Vagina (tissue), 2 donors: ENCODE measurements around the gene PPP2R5C. TPM values are rescaled to one million over a fixed set of nuclear protein-coding genes. Genes with fewer than 3 reads are reported as not detected.

Experiments
- DNase-seq, 2 donors: peaks; one replicate each; pipeline ENCODE4 v3.0.0-alpha.2; 2017; ENCODE audit errors: extremely low spot score in 2 of 2
- H3K27ac ChIP-seq: fragments of 200-600 bp; sonication (generic); one replicate; pipeline ENCODE4 v1.5.1; 2019
- H3K27me3 ChIP-seq: fragments of 200-600 bp; sonication (generic); one replicate; pipeline ENCODE4 v1.5.1; 2019
- H3K36me3 ChIP-seq, 2 donors: fragments of 200-600 bp; sonication (generic); one replicate each; pipeline ENCODE4 v1.5.1; 2017 to 2019
- H3K4me1 ChIP-seq: fragments of 200-600 bp; sonication (generic); one replicate; pipeline ENCODE4 v1.5.1; 2019
- H3K4me3 ChIP-seq, 2 donors: fragments of 200-600 bp; sonication (generic); 1 replicate in 1 of 2; 2 replicates in 1 of 2; pipeline ENCODE4 v1.5.1; 2016 to 2019
- H3K9me3 ChIP-seq: fragments of 200-600 bp; sonication (generic); one replicate; pipeline ENCODE4 v1.5.1; 2019
- CTCF ChIP-seq, 3 experiments: fragments of 450-650 bp in 2 of 3; fragments of 200-600 bp in 1 of 3; sonication (generic) in 1 of 3; IDR thresholded peaks; one replicate each; pipeline ENCODE4 v1.5.1; 2017 to 2019; ENCODE audit warnings: antibody characterized with exemption in 3 of 3, mild to moderate bottlenecking in 2 of 3, moderate library complexity in 2 of 3
- POLR2A ChIP-seq, 2 donors: fragments of 450-650 bp; IDR thresholded peaks; one replicate each; pipeline ENCODE4 v1.6.1; 2017; ENCODE audit warnings: antibody characterized with exemption in 2 of 2, mild to moderate bottlenecking in 2 of 2, moderate library complexity in 2 of 2
- POLR2AphosphoS5 ChIP-seq, 2 donors: sonication (generic); formaldehyde crosslinking; IDR thresholded peaks; one replicate each; pipeline ENCODE4 v1.9.0; 2017; ENCODE audit warnings: antibody characterized with exemption in 2 of 2, mild to moderate bottlenecking in 2 of 2, low read depth in 1 of 2; ENCODE audit not compliant: insufficient read depth in 1 of 2
- intact Hi-C: fragments of 100-400 bp; cut with DNase I; formaldehyde crosslinking; loops from one replicate; pipeline ENCODE4 v1.15.1; 2023
- total RNA-seq: library from RNA; depleted of rRNA; stranded (reverse); fragments of >200 nt; gene quantifications from one replicate; pipeline ENCODE4 v1.2.3, GENCODE V29; 2016

PPP2R5C gene
- total RNA-seq, 1 donor from 2014 or later, result 88.1 TPM

DNA sequence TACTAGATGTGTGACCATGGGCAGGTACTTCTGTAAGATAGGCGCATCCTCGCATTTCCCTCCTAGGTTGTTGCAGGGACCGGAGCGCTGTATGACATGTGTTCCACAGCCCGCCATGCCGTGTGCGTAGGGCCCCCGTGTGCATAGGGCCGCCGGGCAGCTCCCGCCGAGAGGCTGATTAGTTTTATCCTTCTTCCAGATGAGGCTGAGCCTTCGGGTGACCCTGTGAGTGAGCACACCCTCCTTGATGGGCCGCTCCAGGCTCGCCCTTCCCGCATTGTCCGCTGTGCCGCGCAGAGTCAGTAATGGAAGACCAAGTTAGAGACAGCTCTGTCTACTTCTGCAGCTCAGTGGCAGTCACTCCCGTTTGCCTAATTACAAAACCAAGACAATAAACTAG is 130.0 kb downstream of the PPP2R5C start:
- intact Hi-C loops, result no loop called here
- DNase-seq, result peak in 1 of 2 donors; percentile 64

DNA sequence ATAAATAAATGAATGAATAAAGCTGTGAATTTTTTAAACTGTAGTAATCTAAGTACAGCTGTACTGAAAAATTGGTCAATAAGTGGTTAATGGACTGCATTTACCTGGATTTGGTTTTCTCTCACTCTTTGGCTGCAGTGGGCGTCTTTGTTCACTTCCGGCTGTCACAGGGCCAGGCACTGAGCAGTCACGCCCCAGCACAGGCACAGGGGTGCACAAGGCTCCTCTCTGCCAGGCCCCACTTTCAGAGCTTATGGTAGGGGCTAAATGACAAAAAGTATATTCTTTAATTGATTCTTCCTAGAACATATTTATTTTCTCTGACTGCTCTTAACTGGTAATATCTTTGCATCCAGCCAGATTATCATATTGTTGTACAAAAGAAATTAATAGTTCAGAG is 132.2 kb downstream of the PPP2R5C start:
- Histone ChIP-seq H3K9me3 (no peaks in the 10 kb centered on the region), H3K27me3 (no peaks in the 10 kb centered on the region), H3K4me1 (no peaks in the 10 kb centered on the region), H3K36me3 (peaks cover 0 to 67% of the 10 kb centered on the region in 2 donors), H3K4me3 (no peak overlapping the region), H3K27ac (no peak overlapping the region)
- intact Hi-C loops, result no loop called here
- no peak for DNase-seq
- no peak for TF ChIP-seq CTCF (IDR thresholded peaks at IDR 0.05)
- no peak for TF ChIP-seq POLR2AphosphoS5 (IDR thresholded peaks at IDR 0.05; ENCODE audit: insufficient read depth in 1 of 2, low read depth in 1 of 2)
- TF ChIP-seq POLR2A (IDR thresholded peaks at IDR 0.05), result no peak

More for the DNA sequence above, 130.0 kb downstream of the PPP2R5C start:
- Histone ChIP-seq H3K27ac (no peak overlapping the region), H3K36me3 (peaks cover 0 to 63% of the 10 kb centered on the region in 2 donors), H3K4me1 (no peaks in the 10 kb centered on the region), H3K27me3 (no peaks in the 10 kb centered on the region), H3K9me3 (no peaks in the 10 kb centered on the region), H3K4me3 (no peak overlapping the region)
- TF ChIP-seq POLR2A (IDR thresholded peaks at IDR 0.05) (no peak), POLR2AphosphoS5 (IDR thresholded peaks at IDR 0.05; ENCODE audit: insufficient read depth in 1 of 2, low read depth in 1 of 2) (no peak), CTCF (IDR thresholded peaks at IDR 0.05) (no peak)

DNA sequence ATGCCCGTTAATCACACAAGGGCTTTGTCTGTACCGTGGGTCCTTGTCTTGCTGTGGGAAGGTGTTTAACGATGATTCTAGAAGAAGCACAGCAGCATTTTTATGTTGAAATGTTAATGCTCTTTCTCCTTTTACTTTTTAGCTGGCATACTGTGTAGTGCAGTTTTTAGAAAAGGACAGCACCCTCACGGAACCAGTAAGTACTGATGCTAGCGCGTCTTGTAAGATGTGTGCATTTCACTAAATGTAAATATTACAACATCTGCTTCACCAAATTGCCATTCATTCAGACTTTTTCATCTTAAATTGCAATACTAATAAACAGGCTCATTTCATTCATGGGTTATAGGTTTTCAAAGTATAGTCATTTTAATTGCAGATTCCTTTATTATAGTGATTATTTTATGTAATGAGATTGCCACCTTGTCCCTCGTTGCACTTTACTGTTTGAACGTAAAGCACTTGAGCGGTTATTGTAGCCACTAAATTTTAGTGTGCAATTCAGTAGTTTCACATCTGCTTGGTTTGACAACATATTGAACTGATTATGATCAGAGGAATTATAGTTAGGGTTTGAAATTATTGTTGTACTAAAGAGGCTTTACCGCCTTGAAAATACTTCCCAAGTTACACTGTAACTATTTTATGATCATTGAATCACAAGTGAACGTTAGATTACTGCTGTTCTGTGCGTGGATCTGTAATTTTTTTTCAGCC is 133.0 kb downstream of the PPP2R5C start:
- intact Hi-C loops, result no loop called here
- H3K9me3 ChIP-seq, result no peaks in the 10 kb centered on the region

GRCh38 chr14:101895256-101895655 is 133.7 kb downstream of the PPP2R5C start:
- H3K36me3 ChIP-seq, result peaks cover 0 to 78% of the 10 kb centered on the region in 2 donors
- H3K4me3 ChIP-seq, result no peak overlapping the region
- TF ChIP-seq CTCF (IDR thresholded peaks at IDR 0.05) (no peak), POLR2A (IDR thresholded peaks at IDR 0.05) (no peak), POLR2AphosphoS5 (IDR thresholded peaks at IDR 0.05; ENCODE audit: insufficient read depth in 1 of 2, low read depth in 1 of 2) (no peak)
- intact Hi-C loops, result no loop called here
- no peaks in the 10 kb centered on the region for H3K9me3 ChIP-seq
- H3K27ac ChIP-seq, result no peak overlapping the region
- no peaks in the 10 kb centered on the region for H3K27me3 ChIP-seq
- H3K4me1 ChIP-seq, result no peaks in the 10 kb centered on the region
- no peak for DNase-seq

More for the DNA sequence above, 133.0 kb downstream of the PPP2R5C start:
- H3K27ac ChIP-seq, result no peak overlapping the region
- H3K36me3 ChIP-seq, result peaks cover 0 to 73% of the 10 kb centered on the region in 2 donors
- TF ChIP-seq CTCF (IDR thresholded peaks at IDR 0.05) (no peak), POLR2A (IDR thresholded peaks at IDR 0.05) (no peak), POLR2AphosphoS5 (IDR thresholded peaks at IDR 0.05; ENCODE audit: insufficient read depth in 1 of 2, low read depth in 1 of 2) (no peak)
- H3K4me1 ChIP-seq, result no peaks in the 10 kb centered on the region
- H3K27me3 ChIP-seq, result no peaks in the 10 kb centered on the region
- DNase-seq, result no peak
- no peak overlapping the region for H3K4me3 ChIP-seq

- Histone ChIP-seq H3K27me3 (no peaks in the 10 kb centered on the region), H3K36me3 (peaks cover 0 to 84% of the 10 kb centered on the region in 2 donors), H3K4me3 (no peak overlapping the region), H3K9me3 (no peaks in the 10 kb centered on the region), H3K27ac (no peak overlapping the region), H3K4me1 (no peaks in the 10 kb centered on the region)
- TF ChIP-seq POLR2A (IDR thresholded peaks at IDR 0.05) (no peak), CTCF (IDR thresholded peaks at IDR 0.05) (no peak), POLR2AphosphoS5 (IDR thresholded peaks at IDR 0.05; ENCODE audit: insufficient read depth in 1 of 2, low read depth in 1 of 2) (no peak)
- intact Hi-C loops, result no loop called here
- no peak for DNase-seq
Measured at GRCh38 chr14:101897326-101897725, 135.8 kb downstream of the PPP2R5C start.
